NT2/D1 (cell line): ENCODE data around the gene PACSIN2.

ENCODE experiments used
- SUZ12 ChIP-seq: IDR thresholded peaks from 2 replicates; pipeline ENCODE4 v1.6.1; 2011; ENCODE audit not compliant: insufficient read length, insufficient read depth; ENCODE audit errors: extremely low read depth
- YY1 ChIP-seq: IDR thresholded peaks from 2 replicates; pipeline ENCODE4 v1.6.1; 2011; ENCODE audit not compliant: insufficient read length, insufficient read depth

- TF ChIP-seq YY1: no peak
- no peak for TF ChIP-seq SUZ12
These were observed 36.4 kb downstream of the PACSIN2 start for GRCh38 chr22:42978453-42979103.
